Hematopoietic multipotent progenitor cell treated with erythropoietin and hydrocortisone succinate and interleukin-3 and kit ligand, for 8 days (in vitro differentiated cells): Measurements from ENCODE around the gene RPL3.

ENCODE experiments used
- DNase-seq: peaks from one replicate; pipeline ENCODE4 v3.0.0-alpha.2; 2015

RPL3 gene

GRCh38 chr22:39279170-39279850 is 40.1 kb downstream of the RPL3 start:
- no peak for DNase-seq

GRCh38 chr22:39278040-39278439 is 41.4 kb downstream of the RPL3 start:
- no peak for DNase-seq

GRCh38 chr22:39277142-39277607 is 42.2 kb downstream of the RPL3 start:
- DNase-seq: no peak

DNA sequence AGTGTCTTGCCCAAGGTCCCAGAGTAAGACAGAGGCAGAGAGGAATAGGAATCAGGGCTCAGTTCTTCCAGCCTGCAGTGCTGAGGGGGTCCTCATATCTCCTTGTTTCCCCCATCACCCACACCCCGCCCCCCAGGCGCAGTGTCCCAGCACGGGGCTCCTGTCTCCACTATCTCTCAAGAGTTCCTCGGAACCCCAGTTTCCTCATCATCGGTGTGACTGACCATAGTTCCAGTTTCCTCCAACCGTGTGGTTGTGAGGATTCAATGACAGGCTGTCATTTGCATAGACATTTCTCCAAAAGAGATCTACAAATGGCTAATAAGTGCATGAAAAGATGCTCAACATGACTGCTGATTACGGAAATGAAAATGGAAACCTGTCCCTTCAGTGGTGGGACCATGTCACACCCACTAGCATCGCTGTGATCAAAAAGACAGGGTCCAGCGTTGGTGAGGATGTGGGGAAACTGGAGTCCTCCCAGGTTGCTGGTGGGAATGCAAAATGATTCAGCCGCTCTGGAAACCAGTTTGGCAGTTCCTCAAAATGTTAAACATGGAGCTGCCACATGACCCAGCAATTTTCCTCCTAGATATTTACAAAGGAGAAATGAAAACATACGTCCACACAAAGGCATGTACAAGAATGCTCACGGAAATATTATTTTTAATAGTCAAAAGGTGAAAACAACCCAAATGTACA is 42.8 kb downstream of the RPL3 start:
- DNase-seq: no peak

DNA sequence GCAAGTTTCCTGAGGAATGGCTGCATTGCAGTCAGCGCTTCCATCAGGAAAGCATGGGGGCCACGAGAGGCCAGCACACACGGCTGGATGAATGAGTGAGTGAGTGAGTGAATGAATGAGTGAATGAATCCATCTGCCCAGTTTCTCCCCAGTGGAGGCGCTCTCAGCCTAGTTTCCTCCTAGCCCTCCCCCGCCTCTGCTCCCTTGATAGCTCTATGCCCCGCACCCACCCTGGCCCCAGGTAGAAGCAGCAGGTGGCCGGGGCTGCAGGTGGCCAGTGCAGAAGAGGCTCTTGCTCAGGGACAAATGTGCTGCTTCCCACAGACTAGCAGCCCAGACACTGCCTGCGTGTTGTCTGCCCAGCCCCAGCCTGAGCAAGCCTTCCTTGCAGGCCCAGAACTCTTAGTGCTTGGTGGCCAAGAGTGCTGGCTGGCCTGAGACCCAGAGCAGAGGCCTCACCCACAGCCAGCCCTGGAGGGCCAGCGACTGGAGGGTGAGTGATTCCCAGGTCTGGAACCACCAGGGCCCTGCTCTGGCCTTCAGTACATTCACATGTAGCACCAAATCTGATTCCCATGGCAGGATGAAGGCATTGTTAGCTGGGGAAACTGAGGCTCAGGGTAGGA is 43.5 kb downstream of the RPL3 start:
- DNase-seq: no peak

- no peak for DNase-seq
Measured at GRCh38 chr22:39273950-39274887, 45.2 kb downstream of the RPL3 start.

GRCh38 chr22:39270792-39271191 is 48.6 kb downstream of the RPL3 start:
- DNase-seq: no peak

- DNase-seq: no peak
Measured at GRCh38 chr22:39270280-39270679, 49.1 kb downstream of the RPL3 start.

DNA sequence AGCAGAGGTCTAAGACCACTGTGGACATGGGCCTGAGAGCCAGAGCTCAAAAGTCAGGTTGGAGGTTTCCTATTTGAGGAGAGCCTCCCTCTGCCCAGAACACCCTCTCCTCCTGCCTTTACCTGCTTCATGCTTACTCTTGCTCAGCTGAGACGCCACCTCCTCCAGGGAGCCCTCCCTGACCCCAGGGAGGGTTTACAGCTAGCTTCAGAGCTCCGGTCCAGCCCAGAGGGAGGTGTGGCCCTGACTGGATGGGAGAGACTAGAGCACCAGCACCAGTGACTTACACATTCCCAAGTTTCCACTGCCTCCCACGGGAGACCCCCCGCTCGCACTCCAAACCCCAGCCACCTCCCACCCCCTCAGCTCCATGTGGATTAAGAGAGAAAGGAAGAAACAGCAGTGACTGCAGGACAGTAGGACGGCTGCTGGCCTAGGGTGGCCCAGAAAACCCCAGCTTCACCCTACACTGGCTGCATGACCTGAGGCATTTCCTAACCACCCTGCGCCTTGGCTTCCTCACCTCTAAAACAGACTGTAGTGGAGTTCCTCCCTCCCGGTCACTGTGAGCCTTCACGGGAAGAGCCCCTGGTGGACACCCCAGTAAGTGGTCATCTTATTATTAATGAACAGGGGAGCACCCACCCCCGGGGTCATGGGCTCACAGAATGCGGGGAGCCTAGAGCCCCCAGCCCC is 50.2 kb downstream of the RPL3 start:
- no peak for DNase-seq

GRCh38 chr22:39268645-39269044 is 50.8 kb downstream of the RPL3 start:
- no peak for DNase-seq

- DNase-seq: no peak
Measured at GRCh38 chr22:39267974-39268373, 51.4 kb downstream of the RPL3 start.

- no peak for DNase-seq
Measured at GRCh38 chr22:39266398-39267030, 52.9 kb downstream of the RPL3 start.

GRCh38 chr22:39265143-39265886 is 54.1 kb downstream of the RPL3 start:
- no peak for DNase-seq

- no peak for DNase-seq
Measured at GRCh38 chr22:39264349-39265038, 54.9 kb downstream of the RPL3 start.

- no peak for DNase-seq
Measured at GRCh38 chr22:39263626-39264348, 55.6 kb downstream of the RPL3 start.
